ENCODE results near the gene MB. TPM values are rescaled to one million over a fixed set of nuclear protein-coding genes. Genes with fewer than 3 reads are reported as not detected.

Gene MB
- polyA plus RNA-seq, 1 donor from 2014 or later = not detected

- Mint-ChIP-seq H3K27me3 (peaks cover 5% of the 10 kb centered on the region), H3K9me3 (no peaks in the 10 kb centered on the region), H3K27ac (no peak overlapping the region), H3K4me1 (peaks cover 0 to 3% (median 0%) of the 10 kb centered on the region in 3 donors), H3K4me3 (no peak overlapping the region), H3K36me3 (no peaks in the 10 kb centered on the region)
These were observed 16.7 kb downstream of the MB start for GRCh38 chr22:35600476-35600875.

- H3K27me3 Mint-ChIP-seq = peaks cover 7% of the 10 kb centered on the region
- no peak overlapping the region for H3K4me3 Mint-ChIP-seq
- H3K4me1 Mint-ChIP-seq = peaks cover 0 to 1% (median 0%) of the 10 kb centered on the region in 3 donors
- no peak overlapping the region for H3K27ac Mint-ChIP-seq
- no peaks in the 10 kb centered on the region for H3K36me3 Mint-ChIP-seq
- no peaks in the 10 kb centered on the region for H3K9me3 Mint-ChIP-seq
These were observed 17.8 kb downstream of the MB start for GRCh38 chr22:35599364-35599763.

GRCh38 chr22:35598396-35598710 is 18.8 kb downstream of the MB start:
- H3K36me3 Mint-ChIP-seq = no peaks in the 10 kb centered on the region
- H3K4me1 Mint-ChIP-seq = no peaks in the 10 kb centered on the region
- H3K4me3 Mint-ChIP-seq = no peak overlapping the region
- peaks cover 10% of the 10 kb centered on the region for H3K27me3 Mint-ChIP-seq
- H3K27ac Mint-ChIP-seq = no peak overlapping the region
- no peaks in the 10 kb centered on the region for H3K9me3 Mint-ChIP-seq

- Mint-ChIP-seq H3K4me3 (no peak overlapping the region), H3K9me3 (no peaks in the 10 kb centered on the region), H3K27me3 (peaks cover 10% of the 10 kb centered on the region), H3K4me1 (no peaks in the 10 kb centered on the region), H3K27ac (no peak overlapping the region), H3K36me3 (no peaks in the 10 kb centered on the region)
These were observed 19.3 kb downstream of the MB start for GRCh38 chr22:35597692-35598395.

GRCh38 chr22:35596821-35597220 is 20.3 kb downstream of the MB start:
- H3K9me3 Mint-ChIP-seq = no peaks in the 10 kb centered on the region
- no peaks in the 10 kb centered on the region for H3K4me1 Mint-ChIP-seq
- no peaks in the 10 kb centered on the region for H3K36me3 Mint-ChIP-seq
- H3K27me3 Mint-ChIP-seq = peaks cover 10% of the 10 kb centered on the region
- H3K27ac Mint-ChIP-seq = no peak overlapping the region
- no peak overlapping the region for H3K4me3 Mint-ChIP-seq

DNA sequence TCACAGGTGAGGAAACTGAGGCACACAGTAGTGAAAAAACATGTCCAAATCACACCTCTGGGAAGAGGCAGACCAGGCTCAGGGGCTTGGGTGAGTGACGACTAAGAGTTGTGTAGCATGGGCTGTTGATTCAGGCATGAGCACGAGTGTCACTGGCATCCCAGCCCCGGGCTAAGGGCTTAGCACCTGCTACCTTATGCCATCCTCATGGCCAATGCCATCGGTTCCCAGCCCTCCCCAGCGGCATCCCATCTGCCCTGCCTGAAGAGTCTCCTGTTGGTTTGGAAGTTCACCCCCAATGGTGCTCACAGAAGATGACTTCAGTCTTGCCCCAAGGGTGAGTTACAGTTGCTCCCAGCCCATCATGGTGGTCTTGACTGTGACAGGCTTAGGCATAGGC is 22.4 kb downstream of the MB start:
- no peak overlapping the region for H3K4me3 Mint-ChIP-seq
- H3K36me3 Mint-ChIP-seq = no peaks in the 10 kb centered on the region
- H3K27me3 Mint-ChIP-seq = peaks cover 12% of the 10 kb centered on the region

GRCh38 chr22:35593891-35594470 is 23.1 kb downstream of the MB start:
- Mint-ChIP-seq H3K36me3 (no peaks in the 10 kb centered on the region), H3K27me3 (peaks cover 12% of the 10 kb centered on the region), H3K27ac (peak overlapping the region in 1 of 3 donors; percentile 31), H3K9me3 (no peaks in the 10 kb centered on the region), H3K4me1 (no peaks in the 10 kb centered on the region), H3K4me3 (no peak overlapping the region)

More for the DNA sequence above, 22.4 kb downstream of the MB start:
- no peak overlapping the region for H3K27ac Mint-ChIP-seq
- H3K4me1 Mint-ChIP-seq = no peaks in the 10 kb centered on the region
- H3K9me3 Mint-ChIP-seq = no peaks in the 10 kb centered on the region

DNA sequence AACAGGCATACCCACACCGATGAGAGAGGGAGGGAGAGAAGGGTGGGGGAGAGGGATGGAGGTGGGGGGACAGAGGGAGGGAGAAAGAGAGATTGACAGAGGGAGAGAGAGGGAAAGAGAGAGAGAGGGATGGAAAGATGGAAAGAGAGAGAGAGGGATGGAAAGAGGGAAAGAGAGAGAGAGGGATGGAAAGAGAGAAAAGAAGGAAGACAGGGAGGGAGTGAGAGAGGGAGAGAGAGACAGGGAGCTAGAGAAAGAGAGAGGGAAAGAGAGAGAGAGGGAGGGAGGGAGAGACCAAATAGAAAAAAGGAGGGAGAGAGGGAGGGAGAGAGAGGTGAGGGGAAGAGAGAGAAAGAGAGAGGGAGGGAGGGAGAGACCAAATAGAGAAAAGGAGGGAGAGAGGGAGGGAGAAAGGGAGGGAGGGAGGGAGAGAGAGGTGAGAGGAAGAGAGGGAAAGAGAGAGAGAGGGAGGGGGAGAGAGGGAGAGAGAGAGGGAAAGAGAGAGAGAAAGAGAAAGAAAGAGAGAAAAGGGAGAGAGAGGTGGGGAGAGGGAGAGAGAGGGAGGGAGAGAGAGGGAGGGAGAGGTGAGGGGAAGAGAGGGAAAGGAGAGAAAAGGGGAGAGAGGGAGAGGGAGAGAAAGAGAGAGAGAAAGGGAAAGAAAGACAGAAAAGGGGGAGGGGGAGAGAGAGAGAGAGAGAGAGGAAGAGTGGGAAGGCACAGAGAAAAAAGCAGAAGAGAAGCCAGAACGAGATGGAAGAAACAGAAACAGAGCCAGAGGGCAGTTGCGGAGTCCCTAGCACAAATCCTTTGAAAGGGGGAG is 23.8 kb downstream of the MB start:
- no peak overlapping the region for H3K4me3 Mint-ChIP-seq
- no peaks in the 10 kb centered on the region for H3K9me3 Mint-ChIP-seq
- no peak overlapping the region for H3K27ac Mint-ChIP-seq
- H3K36me3 Mint-ChIP-seq = no peaks in the 10 kb centered on the region
- H3K27me3 Mint-ChIP-seq = peaks cover 12% of the 10 kb centered on the region
- no peaks in the 10 kb centered on the region for H3K4me1 Mint-ChIP-seq

- H3K27ac Mint-ChIP-seq = no peak overlapping the region
- peaks cover 11% of the 10 kb centered on the region for H3K27me3 Mint-ChIP-seq
- H3K9me3 Mint-ChIP-seq = no peaks in the 10 kb centered on the region
- no peaks in the 10 kb centered on the region for H3K4me1 Mint-ChIP-seq
- H3K36me3 Mint-ChIP-seq = no peaks in the 10 kb centered on the region
- H3K4me3 Mint-ChIP-seq = no peak overlapping the region
These were observed 24.6 kb downstream of the MB start for GRCh38 chr22:35592418-35592967.

- no peak overlapping the region for H3K27ac Mint-ChIP-seq
- no peaks in the 10 kb centered on the region for H3K36me3 Mint-ChIP-seq
- H3K4me1 Mint-ChIP-seq = no peaks in the 10 kb centered on the region
- H3K4me3 Mint-ChIP-seq = no peak overlapping the region
- peaks cover 11% of the 10 kb centered on the region for H3K27me3 Mint-ChIP-seq
- no peaks in the 10 kb centered on the region for H3K9me3 Mint-ChIP-seq
These were observed 25.3 kb downstream of the MB start for GRCh38 chr22:35591714-35592417.

DNA sequence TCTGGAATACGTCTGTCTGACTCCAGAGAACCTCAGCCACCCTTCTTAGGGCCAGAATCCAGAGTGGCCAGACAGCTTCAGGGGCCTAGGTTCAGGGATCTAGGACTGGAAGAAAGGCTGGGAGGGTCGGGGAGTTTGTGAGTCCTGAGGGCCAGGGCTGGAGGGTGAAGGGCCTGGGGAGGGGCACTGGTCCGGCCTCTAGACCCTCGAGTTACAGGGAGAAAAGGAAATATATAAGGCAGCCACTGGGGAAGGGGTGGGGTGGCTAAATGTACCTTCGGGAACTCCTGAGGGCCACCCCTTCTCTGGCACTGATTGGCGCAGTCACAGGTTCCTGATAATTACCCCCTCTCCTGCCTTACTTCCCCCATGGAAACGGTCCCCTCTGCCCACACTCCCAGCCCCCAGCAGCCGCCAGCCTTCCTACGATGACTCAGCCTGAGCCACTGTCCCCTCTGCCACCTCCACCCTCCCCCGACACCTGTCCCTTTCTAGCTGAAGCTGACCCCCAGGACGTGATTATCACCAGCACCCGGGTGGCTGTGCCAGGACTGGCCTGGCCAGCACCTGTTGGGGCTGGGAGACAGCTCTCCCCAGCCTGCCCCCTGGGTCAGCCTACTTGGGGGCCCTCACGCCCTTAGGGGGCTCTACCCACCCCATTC is 26.4 kb downstream of the MB start:
- Mint-ChIP-seq H3K36me3 (no peaks in the 10 kb centered on the region), H3K27ac (no peak overlapping the region), H3K27me3 (peaks cover 8% of the 10 kb centered on the region), H3K4me3 (no peak overlapping the region), H3K9me3 (no peaks in the 10 kb centered on the region), H3K4me1 (no peaks in the 10 kb centered on the region)

DNA sequence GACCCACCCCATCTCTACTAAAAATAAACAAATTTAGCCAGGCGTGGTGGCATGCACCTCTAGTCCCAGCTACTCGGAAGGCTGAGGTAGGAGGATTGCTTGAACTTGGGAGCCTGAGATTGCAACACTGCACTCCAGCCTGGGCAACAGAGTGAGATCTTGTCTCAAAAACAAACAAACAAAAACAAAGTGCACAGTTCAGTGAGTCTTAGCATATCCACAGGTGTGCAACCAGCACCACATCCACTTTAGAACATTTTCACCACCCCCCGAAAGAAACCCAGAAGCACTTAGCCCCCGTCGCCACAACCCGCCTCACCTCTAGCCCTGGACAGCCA is 27.4 kb downstream of the MB start:
- Mint-ChIP-seq H3K9me3 (no peaks in the 10 kb centered on the region), H3K36me3 (no peaks in the 10 kb centered on the region), H3K4me1 (no peaks in the 10 kb centered on the region), H3K27ac (no peak overlapping the region), H3K4me3 (no peak overlapping the region), H3K27me3 (peaks cover 6% of the 10 kb centered on the region)

GRCh38 chr22:35589071-35589755 is 27.9 kb downstream of the MB start:
- H3K4me3 Mint-ChIP-seq = no peak overlapping the region
- no peaks in the 10 kb centered on the region for H3K36me3 Mint-ChIP-seq

GRCh38 chr22:35587896-35588295 is 29.2 kb downstream of the MB start:
- no peak overlapping the region for H3K27ac Mint-ChIP-seq
- H3K27me3 Mint-ChIP-seq = peaks cover 3% of the 10 kb centered on the region
- no peaks in the 10 kb centered on the region for H3K9me3 Mint-ChIP-seq
- H3K4me3 Mint-ChIP-seq = no peak overlapping the region
- no peaks in the 10 kb centered on the region for H3K36me3 Mint-ChIP-seq
- peaks cover 0 to 3% (median 0%) of the 10 kb centered on the region in 3 donors for H3K4me1 Mint-ChIP-seq

More at GRCh38 chr22:35589071-35589755, 27.9 kb downstream of the MB start:
- Mint-ChIP-seq H3K27ac (no peak overlapping the region), H3K9me3 (no peaks in the 10 kb centered on the region), H3K4me1 (no peaks in the 10 kb centered on the region), H3K27me3 (peaks cover 4% of the 10 kb centered on the region)
